ELR (cell line): ENCODE results near the gene UBASH3B.
"Not testable (repeated sequence)": the region's sequence is repeated elsewhere in the genome, so short reads cannot be mapped to it uniquely, and the experiment has no call there.

Source experiments
- DNase-seq: peaks from one replicate; pipeline ENCODE4 v3.0.0-alpha.2; 2015; ENCODE audit warnings: low read depth

UBASH3B gene

GRCh38 chr11:122709039-122709760 is 53.7 kb downstream of the UBASH3B start:
- DNase-seq = peak; percentile 88

DNA sequence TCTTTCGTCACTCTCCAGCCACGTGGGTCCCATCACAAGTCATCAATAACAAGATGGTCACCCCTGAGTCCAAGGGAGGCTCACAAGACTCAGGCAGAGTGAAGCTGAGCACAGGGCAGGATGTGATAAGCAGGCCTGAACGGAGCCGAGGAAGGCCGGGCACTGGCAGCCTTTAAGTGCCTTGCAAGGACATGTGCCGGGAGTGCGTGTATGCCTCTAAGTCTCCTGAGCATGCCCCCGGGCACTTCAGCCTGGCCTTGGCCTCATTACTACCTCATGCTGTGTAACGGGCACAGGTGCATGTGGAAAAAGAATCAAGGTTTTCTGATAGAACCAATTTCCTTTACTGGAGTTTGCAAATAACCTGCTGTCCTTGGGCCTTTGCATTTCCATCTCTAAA is 55.8 kb downstream of the UBASH3B start:
- no peak for DNase-seq

DNA sequence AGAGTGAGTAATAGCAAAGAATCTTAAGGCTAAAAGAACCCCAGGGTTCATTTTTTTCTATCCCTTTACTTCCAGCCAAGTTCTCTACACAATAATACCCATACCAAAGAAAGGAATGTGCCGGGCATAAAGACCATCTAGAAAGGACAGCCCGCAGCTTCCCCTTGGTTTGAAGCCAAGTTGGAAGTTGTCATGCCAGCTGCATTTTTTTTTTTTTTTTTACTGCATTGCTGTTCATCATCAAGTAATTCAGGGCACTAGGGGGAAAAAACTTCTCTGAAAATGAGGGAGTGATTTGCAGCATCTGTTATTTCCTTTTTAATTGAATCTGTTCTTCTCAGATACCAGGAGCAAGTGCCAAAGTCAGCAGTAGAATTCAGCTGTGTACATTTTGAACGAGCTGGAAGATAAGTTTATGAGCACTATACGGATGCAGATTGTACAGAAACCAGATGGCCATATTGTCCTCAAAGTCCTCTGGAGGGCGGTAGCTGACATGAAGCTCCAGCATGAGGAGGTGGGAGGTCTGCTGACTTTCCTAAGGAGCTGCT is 56.4 kb downstream of the UBASH3B start:
- DNase-seq = peak; percentile 33

- no peak for DNase-seq
Measured at GRCh38 chr11:122714004-122714403, 58.5 kb downstream of the UBASH3B start.

DNA sequence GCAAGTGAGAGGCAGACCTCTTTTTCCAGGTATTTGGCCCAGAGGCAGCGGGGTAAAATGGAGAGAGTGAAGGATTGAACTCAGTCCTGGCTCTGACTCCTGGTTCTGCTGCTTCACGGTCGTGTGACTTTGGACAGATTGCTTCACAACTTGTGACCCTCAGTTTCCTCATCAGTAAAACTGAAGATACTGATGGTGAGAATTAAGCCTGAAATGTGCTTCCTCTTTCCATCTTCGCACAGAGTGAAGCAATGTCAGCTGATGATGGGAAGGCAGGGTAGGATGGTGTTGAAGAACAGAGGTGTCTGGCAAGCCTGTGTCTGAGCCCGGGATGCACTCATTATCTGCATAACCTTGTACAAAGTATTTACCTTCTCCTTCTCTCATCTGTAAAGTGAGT is 59.0 kb downstream of the UBASH3B start:
- DNase-seq = no peak

DNA sequence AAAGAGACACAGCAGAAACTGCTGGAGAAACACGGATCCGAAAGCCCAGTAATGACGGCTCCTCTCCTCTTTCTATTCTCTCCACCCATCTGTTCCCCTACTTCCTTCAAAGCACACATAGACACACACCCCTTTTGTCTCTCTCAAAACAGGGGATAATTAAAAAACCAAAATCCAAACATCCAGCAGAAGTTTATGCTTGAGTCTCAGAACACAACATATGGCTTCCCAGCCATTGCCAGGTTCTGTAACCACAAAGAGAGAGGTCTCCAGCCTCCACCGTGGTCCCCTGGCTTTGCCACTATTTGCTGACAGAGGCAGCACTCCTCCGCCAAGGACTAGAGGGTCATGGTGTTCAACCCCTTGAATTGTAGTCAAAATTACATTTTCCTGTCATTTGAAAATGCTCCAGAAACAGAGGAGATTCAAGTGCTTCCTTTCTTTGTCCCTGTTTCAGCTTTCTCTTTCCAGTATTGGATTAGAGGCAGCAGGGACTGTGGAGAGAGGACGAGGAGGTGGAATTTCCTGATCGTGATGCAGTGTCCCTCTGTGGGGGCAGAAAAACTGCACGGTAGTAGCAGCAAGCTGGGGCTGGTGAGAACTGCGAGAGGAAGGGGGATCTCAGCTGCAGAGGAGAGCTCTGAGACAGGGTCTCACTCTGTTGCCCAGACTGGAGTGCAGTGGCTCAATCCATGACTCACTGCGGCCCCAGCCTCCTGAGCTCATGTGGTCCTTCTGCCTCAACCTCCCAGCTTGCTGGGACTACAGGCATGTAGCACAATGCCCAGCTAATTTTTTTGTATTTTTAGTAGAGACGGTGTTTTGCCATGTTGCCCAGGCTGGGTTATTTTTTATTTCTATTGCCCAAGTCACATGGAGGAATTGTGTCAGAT is 60.3 kb downstream of the UBASH3B start:
- DNase-seq = no peak

- DNase-seq = no peak
Measured at GRCh38 chr11:122717264-122717867, 61.8 kb downstream of the UBASH3B start.

GRCh38 chr11:122720107-122720881 is 64.8 kb downstream of the UBASH3B start:
- peak; percentile 49 for DNase-seq

DNA sequence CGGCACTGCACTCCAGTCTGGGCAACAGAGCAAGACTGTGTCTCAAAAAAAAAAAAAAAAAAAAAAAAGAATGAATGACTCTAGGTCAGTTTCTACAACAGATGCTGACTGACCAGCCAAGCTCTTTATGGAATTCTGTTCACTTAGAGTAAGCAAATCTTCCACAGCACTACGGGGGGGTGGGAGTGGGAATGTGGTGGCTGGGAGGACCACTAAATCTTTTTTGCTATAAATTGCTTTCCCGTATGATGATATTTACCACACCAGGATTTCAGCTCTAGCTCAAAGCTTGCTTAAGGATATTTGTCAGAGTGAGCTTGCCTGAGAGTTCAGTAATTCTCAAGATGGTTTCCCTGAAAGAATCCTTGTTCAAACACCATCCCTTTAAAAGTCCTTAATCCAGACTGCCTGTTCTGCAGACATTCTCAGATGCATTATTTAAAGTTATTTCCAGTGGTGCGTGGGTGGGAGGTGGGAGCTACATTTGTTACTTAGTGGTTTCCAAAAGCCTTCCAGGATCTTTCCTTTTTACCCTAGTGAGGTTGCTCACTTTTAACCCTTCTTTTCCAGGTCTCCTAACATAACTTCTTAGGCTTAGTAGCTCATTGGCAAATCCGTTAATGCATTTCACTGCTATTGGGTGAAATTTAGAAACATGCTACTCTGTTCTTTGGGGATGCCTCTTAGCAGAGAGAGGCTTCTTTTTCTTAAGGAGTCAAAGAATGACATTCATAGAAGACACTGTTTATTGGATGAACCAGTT is 65.9 kb downstream of the UBASH3B start:
- peak; percentile 35 for DNase-seq

DNA sequence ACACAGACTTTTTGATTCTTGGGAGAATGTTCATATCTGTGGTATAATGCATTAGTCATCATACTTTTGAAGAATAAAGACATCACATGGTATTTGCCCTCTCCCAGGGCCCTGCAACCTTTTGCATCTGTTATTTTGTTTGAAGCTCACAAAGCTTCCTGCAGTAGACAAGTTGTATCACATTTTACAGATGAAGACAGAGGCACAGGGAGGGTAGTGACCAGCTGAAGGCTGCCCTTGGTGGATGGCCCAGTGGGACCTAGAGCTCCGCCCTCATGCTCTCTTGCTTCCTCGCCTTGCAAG is 66.4 kb downstream of the UBASH3B start:
- DNase-seq = peak; percentile 85

DNA sequence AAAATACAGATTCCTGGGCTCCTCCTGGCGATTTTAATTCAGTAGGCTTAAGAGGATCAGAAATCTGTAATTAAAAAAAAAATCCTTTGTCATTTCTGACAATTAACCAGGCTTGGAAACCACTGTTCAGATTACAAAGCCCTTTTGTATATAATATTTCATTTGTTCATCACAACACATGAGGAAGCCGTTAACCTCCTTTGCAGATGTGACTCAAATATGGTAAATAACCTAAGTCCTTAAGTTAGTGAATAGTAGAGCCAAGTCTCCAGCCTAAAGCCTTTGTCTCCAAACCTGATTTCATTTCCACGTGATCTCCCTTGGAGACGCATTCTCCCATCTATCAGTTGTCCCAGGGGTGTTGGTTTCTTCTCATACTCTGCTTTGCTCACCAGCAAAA is 67.6 kb downstream of the UBASH3B start:
- DNase-seq = peak; percentile 37

- no peak for DNase-seq
Measured at GRCh38 chr11:122723576-122723975, 68.1 kb downstream of the UBASH3B start.

- DNase-seq = peak; percentile 85
Measured at GRCh38 chr11:122724520-122724919, 69.0 kb downstream of the UBASH3B start.

GRCh38 chr11:122726028-122726427 is 70.5 kb downstream of the UBASH3B start:
- no peak for DNase-seq

- no peak for DNase-seq
Measured at GRCh38 chr11:122727101-122727929, 71.8 kb downstream of the UBASH3B start.

DNA sequence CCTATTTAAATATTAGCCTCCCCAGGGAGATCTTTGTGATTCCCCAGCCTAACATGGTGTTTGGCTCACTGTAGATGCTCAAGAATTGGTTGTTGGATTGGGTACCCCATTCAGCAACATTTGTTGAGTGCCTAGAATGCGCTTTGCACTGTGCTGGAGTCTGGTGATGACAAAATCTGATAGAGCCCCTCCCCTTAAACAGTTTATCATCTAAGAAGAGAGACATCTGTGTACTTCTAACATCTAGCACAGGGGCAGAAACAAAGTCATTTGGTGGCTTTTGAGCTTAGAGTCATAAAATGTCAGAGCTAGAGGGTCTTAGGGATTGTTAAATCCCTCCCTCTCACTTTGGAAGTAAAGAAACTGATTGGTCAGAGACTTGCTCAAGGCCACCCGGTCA is 73.0 kb downstream of the UBASH3B start:
- DNase-seq = no peak

- DNase-seq = no peak
Measured at GRCh38 chr11:122729139-122729538, 73.6 kb downstream of the UBASH3B start.

GRCh38 chr11:122730694-122731093 is 75.2 kb downstream of the UBASH3B start:
- not testable (repeated sequence) for DNase-seq

GRCh38 chr11:122731500-122731913 is 76.0 kb downstream of the UBASH3B start:
- peak; percentile 87 for DNase-seq
